Measurements from ENCODE around the gene RASGEF1C. TPM values are rescaled to one million over a fixed set of nuclear protein-coding genes. Genes with fewer than 3 reads are reported as not detected.

The RASGEF1C gene
- total RNA-seq, 1 experiment from 2014 or later: 0.29 TPM

DNA sequence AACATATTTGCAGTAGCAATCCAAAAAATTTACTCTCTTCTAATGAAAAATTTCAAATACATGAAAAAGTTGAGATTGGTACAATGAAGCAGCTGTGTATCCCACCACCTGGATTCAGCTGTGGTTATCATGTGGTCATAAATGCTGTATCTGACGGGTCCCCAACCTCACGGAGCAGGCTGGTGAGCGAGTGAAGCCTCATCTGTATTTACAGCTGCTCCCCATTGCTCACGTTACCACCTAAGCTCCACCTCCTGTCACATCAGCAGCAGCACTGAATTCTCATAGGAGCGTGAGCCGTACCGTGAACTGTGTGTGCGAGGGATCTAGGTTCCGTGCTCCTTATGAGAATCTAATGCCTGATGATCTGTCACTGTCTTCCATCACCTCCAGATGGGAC lies 130.7 kb downstream of the RASGEF1C start:
- intact Hi-C loops (cut with micrococcal nuclease): no loop called here
- no peaks in the 10 kb centered on the region for H3K9me3 ChIP-seq (ENCODE audit: low read length)
- TF ChIP-seq EZH2 (IDR thresholded peaks at IDR 0.05; ENCODE audit: low read length, unreplicated experiment) (no peak), EZH2phosphoT487 (IDR thresholded peaks at IDR 0.05; ENCODE audit: borderline replicate concordance, low read length) (no peak)
- TF ChIP-seq, protein P1, sequence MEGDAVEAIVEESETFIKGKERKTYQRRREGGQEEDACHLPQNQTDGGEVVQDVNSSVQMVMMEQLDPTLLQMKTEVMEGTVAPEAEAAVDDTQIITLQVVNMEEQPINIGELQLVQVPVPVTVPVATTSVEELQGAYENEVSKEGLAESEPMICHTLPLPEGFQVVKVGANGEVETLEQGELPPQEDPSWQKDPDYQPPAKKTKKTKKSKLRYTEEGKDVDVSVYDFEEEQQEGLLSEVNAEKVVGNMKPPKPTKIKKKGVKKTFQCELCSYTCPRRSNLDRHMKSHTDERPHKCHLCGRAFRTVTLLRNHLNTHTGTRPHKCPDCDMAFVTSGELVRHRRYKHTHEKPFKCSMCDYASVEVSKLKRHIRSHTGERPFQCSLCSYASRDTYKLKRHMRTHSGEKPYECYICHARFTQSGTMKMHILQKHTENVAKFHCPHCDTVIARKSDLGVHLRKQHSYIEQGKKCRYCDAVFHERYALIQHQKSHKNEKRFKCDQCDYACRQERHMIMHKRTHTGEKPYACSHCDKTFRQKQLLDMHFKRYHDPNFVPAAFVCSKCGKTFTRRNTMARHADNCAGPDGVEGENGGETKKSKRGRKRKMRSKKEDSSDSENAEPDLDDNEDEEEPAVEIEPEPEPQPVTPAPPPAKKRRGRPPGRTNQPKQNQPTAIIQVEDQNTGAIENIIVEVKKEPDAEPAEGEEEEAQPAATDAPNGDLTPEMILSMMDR (conservative IDR thresholded peaks at IDR 0.05; ENCODE audit: low read depth, low read length): no peak
- DNase-seq: no peak
- no peaks in the 10 kb centered on the region for H3K36me3 ChIP-seq (ENCODE audit: low read depth, low read length)
- H3K4me2 ChIP-seq (ENCODE audit: low read length): no peak overlapping the region
- H3K4me3 ChIP-seq (ENCODE audit: low read length): no peak overlapping the region
- ChIA-PET POLR2A (ENCODE audit: unreplicated experiment) (no interaction called here), CTCF (no interaction called here)
- no peak for ATAC-seq
- no peak overlapping the region for H3K9ac ChIP-seq (ENCODE audit: low read length)
- no peaks in the 10 kb centered on the region for H3K4me1 ChIP-seq (ENCODE audit: insufficient read depth, low read length)
- H2AFZ ChIP-seq (ENCODE audit: low read length): no peak overlapping the region
- no peaks in the 10 kb centered on the region for H4K20me1 ChIP-seq (ENCODE audit: low read length)
- H3K27me3 ChIP-seq (ENCODE audit: low read length): no peaks in the 10 kb centered on the region; the same call in 1 of the 2 replicates
- H3K79me2 ChIP-seq (ENCODE audit: low read length): no peaks in the 10 kb centered on the region
- no peaks in the 10 kb centered on the region for H3K9me2 ChIP-seq (replicated peaks; ENCODE audit: low read length)
- H3F3A ChIP-seq (ENCODE audit: low read length, unreplicated experiment): no peaks in the 10 kb centered on the region
- no TSS peak for BruUV-seq (replicated peaks)
- H3K27ac ChIP-seq (ENCODE audit: low read length): no peak overlapping the region

DNA sequence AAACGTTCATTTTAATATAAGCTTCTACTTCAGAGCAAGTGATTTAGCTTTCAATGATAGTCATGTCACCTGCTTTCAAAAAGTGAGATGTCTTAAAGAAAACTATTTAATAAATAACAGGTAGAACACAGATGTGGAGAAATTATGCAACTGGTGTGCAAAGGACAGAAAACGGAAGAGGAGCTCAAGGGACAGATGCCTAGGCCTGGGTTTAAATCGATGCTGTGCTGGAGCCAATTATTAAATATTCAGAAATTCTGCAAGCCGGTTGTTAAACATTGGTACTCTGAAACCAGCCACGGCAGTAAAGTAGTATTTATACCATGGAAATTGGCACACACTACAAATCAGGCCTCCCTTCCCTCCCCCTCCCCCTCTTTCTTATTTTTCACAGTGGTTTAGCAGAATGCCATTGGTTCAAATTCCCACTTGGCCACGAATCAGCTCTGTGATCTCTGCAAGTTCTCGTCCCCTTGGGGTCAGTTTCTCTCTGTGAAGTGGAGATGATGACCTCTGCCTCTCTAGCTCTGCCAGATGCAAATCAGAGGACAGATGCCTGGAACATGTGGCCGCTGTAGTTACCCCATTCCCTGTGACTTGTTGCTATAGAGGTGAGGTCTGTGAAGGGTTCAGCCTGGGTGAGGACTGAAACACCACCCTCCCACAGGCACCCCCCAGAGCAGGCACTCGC lies 131.3 kb downstream of the RASGEF1C start:
- H3F3A ChIP-seq (ENCODE audit: low read length, unreplicated experiment): no peaks in the 10 kb centered on the region
- H3K79me2 ChIP-seq (ENCODE audit: low read length): no peaks in the 10 kb centered on the region
- H3K4me2 ChIP-seq (ENCODE audit: low read length): no peak overlapping the region
- no peaks in the 10 kb centered on the region for H3K36me3 ChIP-seq (ENCODE audit: low read depth, low read length)
- H3K9me3 ChIP-seq (ENCODE audit: low read length): no peaks in the 10 kb centered on the region
- no peaks in the 10 kb centered on the region for H4K20me1 ChIP-seq (ENCODE audit: low read length)
- no peak for DNase-seq
- no peaks in the 10 kb centered on the region for H3K4me1 ChIP-seq (ENCODE audit: insufficient read depth, low read length)
- no peaks in the 10 kb centered on the region; the same call in 1 of the 2 replicates for H3K27me3 ChIP-seq (ENCODE audit: low read length)
- no peak overlapping the region for H3K4me3 ChIP-seq (ENCODE audit: low read length)
- TF ChIP-seq EZH2phosphoT487 (IDR thresholded peaks at IDR 0.05; ENCODE audit: borderline replicate concordance, low read length) (no peak), EZH2 (IDR thresholded peaks at IDR 0.05; ENCODE audit: low read length, unreplicated experiment) (no peak)
- TF ChIP-seq, protein P1 (conservative IDR thresholded peaks at IDR 0.05; ENCODE audit: low read depth, low read length): no peak
- intact Hi-C loops (cut with micrococcal nuclease): no loop called here
- no peak overlapping the region for H2AFZ ChIP-seq (ENCODE audit: low read length)
- H3K9ac ChIP-seq (ENCODE audit: low read length): no peak overlapping the region
- BruUV-seq (replicated peaks): no TSS peak
- ChIA-PET POLR2A (ENCODE audit: unreplicated experiment) (no interaction called here), CTCF (interaction anchor here (0.6 kb wide), 1 partner anchor 263 kb away, joined by 6 read pairs; no protein-coding TSS in a partner anchor)
- no peak for ATAC-seq
- H3K27ac ChIP-seq (ENCODE audit: low read length): no peak overlapping the region
- no peaks in the 10 kb centered on the region for H3K9me2 ChIP-seq (replicated peaks; ENCODE audit: low read length)

DNA sequence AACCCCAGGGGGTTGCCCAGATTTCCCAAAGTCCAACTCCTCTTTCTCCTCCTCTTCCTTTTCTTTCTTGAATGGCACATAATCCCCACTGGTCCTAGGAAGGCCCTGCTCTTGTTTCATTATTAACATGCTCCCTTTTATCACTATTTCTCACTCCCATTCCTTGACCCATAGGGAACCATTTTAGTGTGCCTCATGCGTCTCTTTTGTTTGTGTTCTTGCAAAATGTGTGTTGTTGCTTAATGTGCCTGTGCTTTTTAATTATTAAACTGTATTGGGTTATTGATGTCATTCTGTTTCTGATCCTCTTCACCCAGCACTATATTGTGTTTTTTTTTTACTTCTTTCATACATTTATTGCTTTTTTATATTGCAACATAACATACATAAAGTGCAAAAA lies 133.3 kb downstream of the RASGEF1C start:
- Histone ChIP-seq H2AFZ (ENCODE audit: low read length) (no peak overlapping the region), H3K4me1 (ENCODE audit: insufficient read depth, low read length) (no peaks in the 10 kb centered on the region), H4K20me1 (ENCODE audit: low read length) (0 out of 2 replicates have a peak, but pooled peaks cover under 1% of the 10 kb centered on the region), H3K9me2 (replicated peaks; ENCODE audit: low read length) (no peaks in the 10 kb centered on the region), H3K4me2 (ENCODE audit: low read length) (no peak overlapping the region), H3K27me3 (ENCODE audit: low read length) (no peaks in the 10 kb centered on the region), H3K36me3 (ENCODE audit: low read depth, low read length) (no peaks in the 10 kb centered on the region), H3K79me2 (ENCODE audit: low read length) (peaks cover 5% of the 10 kb centered on the region), H3K27ac (ENCODE audit: low read length) (no peak overlapping the region), H3K9ac (ENCODE audit: low read length) (no peak overlapping the region), H3K9me3 (ENCODE audit: low read length) (no peaks in the 10 kb centered on the region), H3F3A (ENCODE audit: low read length, unreplicated experiment) (no peaks in the 10 kb centered on the region), H3K4me3 (ENCODE audit: low read length) (no peak overlapping the region)
- CTCF ChIA-PET: no interaction called here
- no TSS peak for BruUV-seq (replicated peaks)
- ATAC-seq: no peak
- TF ChIP-seq, protein P1 (conservative IDR thresholded peaks at IDR 0.05; ENCODE audit: low read depth, low read length): no peak
- TF ChIP-seq EZH2phosphoT487 (IDR thresholded peaks at IDR 0.05; ENCODE audit: borderline replicate concordance, low read length): no peak
- TF ChIP-seq EZH2 (IDR thresholded peaks at IDR 0.05; ENCODE audit: low read length, unreplicated experiment): no peak
- intact Hi-C loops (cut with micrococcal nuclease): no loop called here
- DNase-seq: no peak
- POLR2A ChIA-PET (ENCODE audit: unreplicated experiment): no interaction called here

All from PC-3 (cell line).